Right renal cortex interstitium (tissue), 3 donors: ENCODE measurements around the gene MRTO4. TPM values are rescaled to one million over a fixed set of nuclear protein-coding genes. Genes with fewer than 3 reads are reported as not detected.

Experiments used
- DNase-seq, 3 donors: peaks; one replicate each; pipeline ENCODE4 v3.0.0-alpha.2; 2013; ENCODE audit warnings: low read depth in 3 of 3, low spot score in 2 of 3
- polyA plus RNA-seq, 3 donors: library from polyadenylated mRNA; unstranded; fragments of 120-200 nt; gene quantifications; one replicate each; pipeline ENCODE4 v1.2.1, GENCODE V29; 2013; ENCODE audit not compliant: insufficient read length in 3 of 3

Gene MRTO4
- polyA plus RNA-seq, 3 donors, result 28.4 to 30.5 (median 28.5) TPM

DNA sequence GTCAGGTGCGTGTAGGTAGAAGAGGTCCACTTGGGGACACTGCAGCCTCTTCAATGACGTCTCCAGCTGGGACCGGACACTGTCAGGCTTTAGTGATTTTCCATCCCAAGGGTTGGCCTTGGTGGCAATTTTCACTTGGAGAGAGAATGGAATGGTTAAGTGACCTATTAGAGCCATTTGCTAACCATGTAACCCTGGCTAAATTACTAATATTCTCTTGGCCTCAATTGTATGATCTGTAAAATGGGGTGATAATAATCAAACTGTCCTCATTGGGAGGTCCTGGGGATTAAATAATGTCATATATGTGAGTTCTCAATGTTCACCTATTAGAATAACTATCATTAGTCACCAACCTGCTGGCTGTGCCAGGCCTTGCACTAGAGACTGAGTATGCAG is 56.9 kb downstream of the MRTO4 start:
- DNase-seq, result no peak

- DNase-seq, result no peak
Observed at GRCh38 chr1:19309123-19309813, 57.7 kb downstream of the MRTO4 start.

Other genes with a start within 250 kb of the MRTO4 start
- gene UBR4, start 41.5 kb upstream of the MRTO4 start, polyA plus RNA-seq, result 100 to 1,000 TPM; 111 to 114 (median 111) TPM
- gene EMC1, start 281 bp upstream of the MRTO4 start, polyA plus RNA-seq, result 10 to 100 TPM; 46.0 to 47.5 (median 46.1) TPM
- gene AKR7A3, start 37.0 kb downstream of the MRTO4 start, polyA plus RNA-seq, result under 1 TPM; 0.64 to 0.99 (median 0.96) TPM
- 10 to 100 TPM; 74.7 to 86.5 (median 75.2) TPM for gene AKR7A2, start 60.3 kb downstream of the MRTO4 start, polyA plus RNA-seq
- 10 to 100 TPM in 2 of 3 donors, 1 to 10 TPM in 1; 9.4 to 11.8 (median 11.5) TPM for gene SLC66A1, start 60.5 kb downstream of the MRTO4 start, polyA plus RNA-seq
- 100 to 1,000 TPM; 233 to 248 (median 244) TPM for gene CAPZB, start 233.7 kb downstream of the MRTO4 start, polyA plus RNA-seq